Measurements from ENCODE around the gene ACO2. TPM values are rescaled to one million over a fixed set of nuclear protein-coding genes. Genes with fewer than 3 reads are reported as not detected.
"Not testable (repeated sequence)": the region's sequence is repeated elsewhere in the genome, so short reads cannot be mapped to it uniquely, and the experiment has no call there.

ACO2 gene
- total and polyA plus RNA-seq, 4 experiments from 2014 or later, result 64.8 to 81.2 (median 72.3) TPM

- H3K27me3 Mint-ChIP-seq, result peaks cover 0 to 4% of the 10 kb centered on the region in 2 donors
- intact Hi-C loops (cut with micrococcal nuclease), result no loop called here
- no peak overlapping the region for H3K4me3 ChIP-seq (ENCODE audit: low read length in 2 of 2)
- DNase-seq, result no peak
- peaks cover 10% of the 10 kb centered on the region for H3K4me1 ChIP-seq (ENCODE audit: insufficient read depth, low read length)
- CTCF ChIA-PET (ENCODE audit: partially characterized antibody), result interaction anchor here (0.9 kb wide), 1 partner anchor 49 kb away, joined by 3 read pairs; no protein-coding TSS in a partner anchor
- H3K36me3 Mint-ChIP-seq, result peaks cover 0 to 3% of the 10 kb centered on the region in 2 donors
- peaks cover 10 to 19% (median 13%) of the 10 kb centered on the region in 4 donors for H3K4me1 Mint-ChIP-seq
- no peaks in the 10 kb centered on the region for H3K9me3 Mint-ChIP-seq
- no peaks in the 10 kb centered on the region for H3K27me3 ChIP-seq (ENCODE audit: insufficient read depth, low read length)
- POLR2A ChIA-PET (ENCODE audit: partially characterized antibody), result no interaction called here
- H3K9me3 ChIP-seq (ENCODE audit: control insufficient read depth in 1 of 2, low read length in 2 of 2), result no peaks in the 10 kb centered on the region
- peak overlapping the region in 1 of 7 donors; percentile 80 for H3K27ac Mint-ChIP-seq
- H3K36me3 ChIP-seq (ENCODE audit: insufficient read depth, low read length), result no peaks in the 10 kb centered on the region
- H3K27ac ChIP-seq (ENCODE audit: low read depth, low read length), result no peak overlapping the region
- no peak overlapping the region for H3K4me3 Mint-ChIP-seq
Observed at GRCh38 chr22:41548830-41549211, 79.9 kb downstream of the ACO2 start.

DNA sequence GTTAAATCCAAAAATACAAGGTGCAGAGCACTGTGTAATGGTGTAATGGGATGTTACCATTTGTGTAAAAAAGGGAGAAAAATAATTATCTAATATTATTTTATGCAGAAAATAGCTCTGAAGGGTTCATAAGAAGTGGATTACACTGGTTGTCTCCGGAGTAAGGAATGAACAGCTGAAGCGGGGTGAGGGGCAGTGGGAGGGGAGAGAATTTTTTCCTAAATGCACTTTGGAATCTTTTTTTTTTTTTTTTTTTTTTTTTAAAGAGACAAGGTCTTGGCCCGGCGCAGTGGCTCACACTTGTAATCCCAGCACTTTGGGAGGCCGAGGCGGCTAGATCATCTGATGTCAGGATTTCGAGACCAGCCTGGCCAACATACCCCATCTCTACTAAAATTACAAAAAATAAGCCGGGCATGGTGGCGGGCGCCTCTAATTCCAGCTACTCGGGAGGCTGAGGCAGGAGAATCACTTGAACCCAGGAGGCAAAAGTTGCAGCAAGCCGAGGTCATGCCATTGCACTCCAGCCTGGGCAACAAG is 82.1 kb downstream of the ACO2 start:
- H3K4me3 ChIP-seq (ENCODE audit: low read length in 2 of 2), result no peak overlapping the region
- no peaks in the 10 kb centered on the region for H3K27me3 ChIP-seq (ENCODE audit: insufficient read depth, low read length)
- no peaks in the 10 kb centered on the region for H3K36me3 Mint-ChIP-seq
- no peak overlapping the region for H3K27ac Mint-ChIP-seq
- no peaks in the 10 kb centered on the region for H3K36me3 ChIP-seq (ENCODE audit: insufficient read depth, low read length)
- POLR2A ChIA-PET (ENCODE audit: partially characterized antibody), result no interaction called here
- H3K27ac ChIP-seq (ENCODE audit: low read depth, low read length), result no peak overlapping the region
- intact Hi-C loops (cut with micrococcal nuclease), result no loop called here
- H3K4me1 Mint-ChIP-seq, result peaks cover 0 to under 1% (median 0%) of the 10 kb centered on the region in 4 donors
- CTCF ChIA-PET (ENCODE audit: partially characterized antibody), result no interaction called here
- no peaks in the 10 kb centered on the region for H3K9me3 Mint-ChIP-seq
- peaks cover 0 to 4% of the 10 kb centered on the region in 2 donors for H3K27me3 Mint-ChIP-seq
- H3K4me3 Mint-ChIP-seq, result no peak overlapping the region
- H3K9me3 ChIP-seq (ENCODE audit: control insufficient read depth in 1 of 2, low read length in 2 of 2), result no peaks in the 10 kb centered on the region
- DNase-seq, result no peak
- no peaks in the 10 kb centered on the region for H3K4me1 ChIP-seq (ENCODE audit: insufficient read depth, low read length)

- no peak overlapping the region for H3K4me3 ChIP-seq (ENCODE audit: low read length in 2 of 2)
- no peaks in the 10 kb centered on the region for H3K4me1 ChIP-seq (ENCODE audit: insufficient read depth, low read length)
- CTCF ChIA-PET (ENCODE audit: partially characterized antibody), result no interaction called here
- no peaks in the 10 kb centered on the region for H3K36me3 ChIP-seq (ENCODE audit: insufficient read depth, low read length)
- H3K27ac ChIP-seq (ENCODE audit: low read depth, low read length), result no peak overlapping the region
- H3K9me3 ChIP-seq (ENCODE audit: control insufficient read depth in 1 of 2, low read length in 2 of 2), result no peaks in the 10 kb centered on the region
- H3K27me3 Mint-ChIP-seq, result peaks cover 5 to 11% of the 10 kb centered on the region in 2 donors
- no peak for DNase-seq
- intact Hi-C loops (cut with micrococcal nuclease), result no loop called here
- no peak overlapping the region for H3K4me3 Mint-ChIP-seq
- no peaks in the 10 kb centered on the region for H3K9me3 Mint-ChIP-seq
- POLR2A ChIA-PET (ENCODE audit: partially characterized antibody), result interaction anchor here (0.7 kb wide), 1 partner anchor 155 kb away, joined by 4 read pairs; no protein-coding TSS in a partner anchor
- peak overlapping the region in 1 of 7 donors; percentile 57 for H3K27ac Mint-ChIP-seq
- no peaks in the 10 kb centered on the region for H3K36me3 Mint-ChIP-seq
- no peaks in the 10 kb centered on the region for H3K27me3 ChIP-seq (ENCODE audit: insufficient read depth, low read length)
- no peaks in the 10 kb centered on the region for H3K4me1 Mint-ChIP-seq
Observed at GRCh38 chr22:41551877-41552582, 83.1 kb downstream of the ACO2 start.

- no peak overlapping the region for H3K27ac ChIP-seq (ENCODE audit: low read depth, low read length)
- H3K27me3 Mint-ChIP-seq, result peaks cover 9 to 15% of the 10 kb centered on the region in 2 donors
- H3K27ac Mint-ChIP-seq, result peak overlapping the region in 1 of 7 donors; percentile 62
- no peaks in the 10 kb centered on the region for H3K36me3 ChIP-seq (ENCODE audit: insufficient read depth, low read length)
- H3K9me3 ChIP-seq (ENCODE audit: control insufficient read depth in 1 of 2, low read length in 2 of 2), result no peaks in the 10 kb centered on the region
- H3K9me3 Mint-ChIP-seq, result no peaks in the 10 kb centered on the region
- POLR2A ChIA-PET (ENCODE audit: partially characterized antibody), result no interaction called here
- H3K4me1 ChIP-seq (ENCODE audit: insufficient read depth, low read length), result no peaks in the 10 kb centered on the region
- no peak overlapping the region for H3K4me3 ChIP-seq (ENCODE audit: low read length in 2 of 2)
- intact Hi-C loops (cut with micrococcal nuclease), result no loop called here
- DNase-seq, result no peak
- H3K4me1 Mint-ChIP-seq, result no peaks in the 10 kb centered on the region
- H3K27me3 ChIP-seq (ENCODE audit: insufficient read depth, low read length), result no peaks in the 10 kb centered on the region
- H3K4me3 Mint-ChIP-seq, result no peak overlapping the region
- no peaks in the 10 kb centered on the region for H3K36me3 Mint-ChIP-seq
- CTCF ChIA-PET (ENCODE audit: partially characterized antibody), result interaction anchor here (0.7 kb wide), 1 partner anchor 65 kb away, joined by 3 read pairs; the partner anchor contains the start of genes DESI1 and XRCC6
Observed at GRCh38 chr22:41555325-41555982, 86.5 kb downstream of the ACO2 start.

- DNase-seq, result no peak
- Mint-ChIP-seq H3K27ac (no peak overlapping the region), H3K4me3 (no peak overlapping the region), H3K36me3 (no peaks in the 10 kb centered on the region), H3K9me3 (no peaks in the 10 kb centered on the region), H3K4me1 (no peaks in the 10 kb centered on the region), H3K27me3 (peaks cover 13 to 21% of the 10 kb centered on the region in 2 donors)
- H3K27me3 ChIP-seq (ENCODE audit: insufficient read depth, low read length), result no peaks in the 10 kb centered on the region
- H3K27ac ChIP-seq (ENCODE audit: low read depth, low read length), result no peak overlapping the region
- no peaks in the 10 kb centered on the region for H3K4me1 ChIP-seq (ENCODE audit: insufficient read depth, low read length)
- no peak overlapping the region for H3K4me3 ChIP-seq (ENCODE audit: low read length in 2 of 2)
- intact Hi-C loops (cut with micrococcal nuclease), result no loop called here
- ChIA-PET CTCF (ENCODE audit: partially characterized antibody) (no interaction called here), POLR2A (ENCODE audit: partially characterized antibody) (no interaction called here)
- no peaks in the 10 kb centered on the region for H3K9me3 ChIP-seq (ENCODE audit: control insufficient read depth in 1 of 2, low read length in 2 of 2)
- H3K36me3 ChIP-seq (ENCODE audit: insufficient read depth, low read length), result no peaks in the 10 kb centered on the region
Observed at GRCh38 chr22:41556561-41556960, 87.6 kb downstream of the ACO2 start.

GRCh38 chr22:41557401-41558240 is 88.7 kb downstream of the ACO2 start:
- Histone ChIP-seq H3K27me3 (ENCODE audit: insufficient read depth, low read length) (no peaks in the 10 kb centered on the region), H3K27ac (ENCODE audit: low read depth, low read length) (no peak overlapping the region), H3K4me3 (ENCODE audit: low read length in 2 of 2) (no peak overlapping the region), H3K36me3 (ENCODE audit: insufficient read depth, low read length) (no peaks in the 10 kb centered on the region), H3K4me1 (ENCODE audit: insufficient read depth, low read length) (no peaks in the 10 kb centered on the region), H3K9me3 (ENCODE audit: control insufficient read depth in 1 of 2, low read length in 2 of 2) (no peaks in the 10 kb centered on the region)
- Mint-ChIP-seq H3K4me1 (no peaks in the 10 kb centered on the region), H3K27me3 (peaks cover 13 to 24% of the 10 kb centered on the region in 2 donors), H3K36me3 (no peaks in the 10 kb centered on the region), H3K9me3 (no peaks in the 10 kb centered on the region), H3K4me3 (no peak overlapping the region), H3K27ac (no peak overlapping the region)
- no peak for DNase-seq
- intact Hi-C loops (cut with micrococcal nuclease), result no loop called here
- CTCF ChIA-PET (ENCODE audit: partially characterized antibody), result interaction anchor here (0.9 kb wide), 1 partner anchor 30 kb away, joined by 3 read pairs; no protein-coding TSS in a partner anchor
- POLR2A ChIA-PET (ENCODE audit: partially characterized antibody), result no interaction called here

DNA sequence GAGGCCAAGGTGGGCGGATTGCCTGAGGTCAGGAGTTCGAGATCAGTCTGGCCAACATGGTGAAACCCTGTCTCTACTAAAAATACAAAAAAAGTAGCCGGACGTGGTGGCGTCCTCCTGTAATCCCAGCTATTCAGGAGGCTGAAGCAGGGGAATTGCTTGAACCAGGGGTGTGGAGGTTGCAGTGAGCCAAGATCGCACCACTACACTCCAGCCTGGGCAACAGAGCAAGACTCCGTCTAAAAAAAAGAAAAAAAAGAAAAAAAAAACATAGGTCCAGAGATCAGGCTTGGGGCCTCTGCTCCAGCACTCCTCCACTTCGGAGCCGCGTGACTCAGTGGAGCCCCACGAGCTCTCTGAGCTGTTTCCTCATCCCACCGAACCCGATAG is 89.3 kb downstream of the ACO2 start:
- H3K36me3 ChIP-seq (ENCODE audit: insufficient read depth, low read length); POLR2A ChIA-PET (ENCODE audit: partially characterized antibody); H3K36me3 Mint-ChIP-seq; H3K27ac Mint-ChIP-seq; H3K4me1 Mint-ChIP-seq; H3K27me3 ChIP-seq (ENCODE audit: insufficient read depth, low read length); intact Hi-C loops (cut with micrococcal nuclease); H3K9me3 Mint-ChIP-seq; DNase-seq; H3K4me3 ChIP-seq (ENCODE audit: low read length in 2 of 2); H3K4me1 ChIP-seq (ENCODE audit: insufficient read depth, low read length); H3K4me3 Mint-ChIP-seq; H3K27ac ChIP-seq (ENCODE audit: low read depth, low read length); H3K9me3 ChIP-seq (ENCODE audit: control insufficient read depth in 1 of 2, low read length in 2 of 2): not testable (repeated sequence)
- peaks cover 13 to 20% of the 10 kb centered on the region in 2 donors for H3K27me3 Mint-ChIP-seq
- CTCF ChIA-PET (ENCODE audit: partially characterized antibody), result interaction anchor here (0.9 to 1.4 kb wide), 2 partner anchors 31 to 41 kb away, joined by 3 read pairs; no protein-coding TSS in a partner anchor

All from CD4-positive, alpha-beta memory T cell (primary cell).